Smooth muscle cell (in vitro differentiated cells): ENCODE results near the gene MARK2. TPM values are rescaled to one million over a fixed set of nuclear protein-coding genes. Genes with fewer than 3 reads are reported as not detected.

Experiments
- DNase-seq: peaks from one replicate; lab custom pipeline; 2025; ENCODE audit not compliant: unreplicated experiment; lab: John Stamatoyannopoulos, UW
- H2AFZ ChIP-seq: fragments of 200-600 bp; sonication (generic); 2 replicates; pipeline ENCODE4 v1.6.0; 2016; ENCODE audit warnings: antibody characterized with exemption, low read depth, mild to moderate bottlenecking
- H3F3A ChIP-seq: fragments of 200-600 bp; sonication (generic); 2 replicates; pipeline ENCODE4 v1.6.0; 2017; ENCODE audit warnings: antibody characterized with exemption, low read depth
- H3K27ac ChIP-seq: fragments of 200-600 bp; sonication (generic); 2 replicates; pipeline ENCODE4 v1.5.1; 2016; ENCODE audit warnings: low read depth, mild to moderate bottlenecking
- H3K27me3 ChIP-seq: fragments of 200-600 bp; sonication (generic); 2 replicates; pipeline ENCODE4 v1.6.1; 2016; ENCODE audit warnings: low read depth, mild to moderate bottlenecking
- H3K36me3 ChIP-seq: fragments of 200-600 bp; sonication (generic); 2 replicates; pipeline ENCODE4 v1.5.1; 2016; ENCODE audit warnings: low read depth
- H3K4me1 ChIP-seq: fragments of 200-600 bp; sonication (generic); 2 replicates; pipeline ENCODE4 v1.5.1; 2016; ENCODE audit warnings: low read depth
- H3K4me2 ChIP-seq: fragments of 200-600 bp; sonication (generic); 2 replicates; pipeline ENCODE4 v1.6.0; 2016; ENCODE audit warnings: mild to moderate bottlenecking
- H3K4me3 ChIP-seq: fragments of 200-600 bp; sonication (generic); 2 replicates; pipeline ENCODE4 v1.5.1; 2016; ENCODE audit warnings: mild to moderate bottlenecking
- H3K79me2 ChIP-seq: fragments of 200-600 bp; sonication (generic); 2 replicates; pipeline ENCODE4 v1.6.0; 2016; ENCODE audit warnings: low read depth, mild to moderate bottlenecking
- H3K9ac ChIP-seq: fragments of 200-600 bp; sonication (generic); 2 replicates; pipeline ENCODE4 v1.6.0; 2016; ENCODE audit warnings: low read depth
- H3K9me3 ChIP-seq: fragments of 200-600 bp; sonication (generic); replicated peaks from 2 replicates; pipeline ENCODE4 v1.5.1; 2016; ENCODE audit warnings: low read depth
- H4K20me1 ChIP-seq: fragments of 200-600 bp; sonication (generic); 2 replicates; pipeline ENCODE4 v1.6.0; 2016; ENCODE audit warnings: low read depth
- WGBS: methylation state at CpG from one replicate; pipeline ENCODE4 v1.1.7; 2016; ENCODE audit warnings: low lambda C conversion rate; 5-methylcytosine and 5-hydroxymethylcytosine counted together
- polyA plus RNA-seq: library from polyadenylated mRNA; unstranded; fragments of >200 nt; fragmentation: Nextera tagmentation; extraction: Ambion mirVana; gene quantifications from 2 replicates; pipeline ENCODE4 v1.2.1, GENCODE V29; 2016
- total RNA-seq: library from RNA; depleted of rRNA; stranded (reverse); fragments of >200 nt; gene quantifications from 2 replicates; pipeline ENCODE4 v1.2.3, GENCODE V29; 2014
- TF ChIP-seq, protein P1 (sequence below): fragments of 200-600 bp; sonication (generic); IDR thresholded peaks from 2 replicates; pipeline ENCODE4 v1.5.1; 2017; ENCODE audit warnings: borderline replicate concordance, mild to moderate bottlenecking, antibody characterized with exemption; ENCODE audit not compliant: insufficient read depth, poor library complexity, severe bottlenecking

MARK2 gene
- total and polyA plus RNA-seq, 2 experiments from 2014 or later = 14.2 to 23.3 TPM

DNA sequence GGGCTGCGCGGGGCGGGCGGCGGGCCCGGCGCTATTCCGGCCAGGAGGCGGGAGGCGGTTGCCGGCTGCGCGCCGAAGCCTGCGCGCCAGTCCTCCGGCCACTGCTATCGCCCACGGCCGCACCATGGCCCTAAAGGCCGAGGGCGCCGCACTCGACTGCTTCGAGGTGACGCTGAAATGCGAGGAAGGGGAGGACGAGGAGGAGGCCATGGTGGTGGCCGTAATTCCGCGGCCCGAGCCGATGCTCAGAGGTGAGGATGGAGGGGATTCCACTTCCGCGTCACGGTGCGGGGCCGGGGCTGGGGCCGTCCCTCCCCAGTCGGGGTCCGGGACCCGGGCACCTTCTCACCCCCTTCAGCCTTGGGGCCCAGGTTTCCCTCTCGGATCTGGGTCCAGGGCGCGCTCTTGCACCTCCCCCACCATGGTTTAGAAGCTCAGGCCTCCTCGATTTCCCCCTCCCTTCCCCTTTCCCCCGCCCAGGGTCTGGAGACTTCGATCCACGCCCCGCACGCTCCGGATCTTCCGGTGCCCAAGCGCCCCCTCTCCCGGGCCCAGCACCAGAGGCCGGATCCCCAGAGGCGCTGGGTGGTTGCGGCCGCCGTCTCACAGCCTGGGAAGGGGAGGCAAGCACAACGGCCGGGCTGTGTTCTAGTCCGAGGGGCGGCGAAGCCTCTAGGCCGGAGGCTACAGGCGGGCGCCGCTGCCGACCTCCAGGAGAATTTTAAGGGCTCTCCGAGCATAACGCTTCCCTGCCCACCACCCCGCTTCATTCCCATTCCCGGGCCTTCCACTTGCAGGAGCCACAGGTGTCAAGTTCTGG lies 25.1 kb upstream of the MARK2 start:
- peak overlapping the region; percentile 99 for H3K4me2 ChIP-seq
- peak overlapping the region; percentile 66 for H3K4me3 ChIP-seq
- TF ChIP-seq, protein P1, sequence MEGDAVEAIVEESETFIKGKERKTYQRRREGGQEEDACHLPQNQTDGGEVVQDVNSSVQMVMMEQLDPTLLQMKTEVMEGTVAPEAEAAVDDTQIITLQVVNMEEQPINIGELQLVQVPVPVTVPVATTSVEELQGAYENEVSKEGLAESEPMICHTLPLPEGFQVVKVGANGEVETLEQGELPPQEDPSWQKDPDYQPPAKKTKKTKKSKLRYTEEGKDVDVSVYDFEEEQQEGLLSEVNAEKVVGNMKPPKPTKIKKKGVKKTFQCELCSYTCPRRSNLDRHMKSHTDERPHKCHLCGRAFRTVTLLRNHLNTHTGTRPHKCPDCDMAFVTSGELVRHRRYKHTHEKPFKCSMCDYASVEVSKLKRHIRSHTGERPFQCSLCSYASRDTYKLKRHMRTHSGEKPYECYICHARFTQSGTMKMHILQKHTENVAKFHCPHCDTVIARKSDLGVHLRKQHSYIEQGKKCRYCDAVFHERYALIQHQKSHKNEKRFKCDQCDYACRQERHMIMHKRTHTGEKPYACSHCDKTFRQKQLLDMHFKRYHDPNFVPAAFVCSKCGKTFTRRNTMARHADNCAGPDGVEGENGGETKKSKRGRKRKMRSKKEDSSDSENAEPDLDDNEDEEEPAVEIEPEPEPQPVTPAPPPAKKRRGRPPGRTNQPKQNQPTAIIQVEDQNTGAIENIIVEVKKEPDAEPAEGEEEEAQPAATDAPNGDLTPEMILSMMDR = no peak
- H2AFZ ChIP-seq = no peak overlapping the region
- H3K79me2 ChIP-seq = peaks cover 41% of the 10 kb centered on the region
- no peaks in the 10 kb centered on the region for H3K9me3 ChIP-seq
- no peaks in the 10 kb centered on the region for H3K36me3 ChIP-seq
- peaks cover 22% of the 10 kb centered on the region for H3K4me1 ChIP-seq
- H4K20me1 ChIP-seq = peaks cover 48% of the 10 kb centered on the region
- no peaks in the 10 kb centered on the region for H3K27me3 ChIP-seq
- peak overlapping the region; percentile 24 for H3K27ac ChIP-seq
- under 1% methylated on average over 49 of the region's 74 CpGs for WGBS
- peak; percentile 38 for DNase-seq
- H3F3A ChIP-seq = no peaks in the 10 kb centered on the region
- peak overlapping the region; percentile 82 for H3K9ac ChIP-seq

DNA sequence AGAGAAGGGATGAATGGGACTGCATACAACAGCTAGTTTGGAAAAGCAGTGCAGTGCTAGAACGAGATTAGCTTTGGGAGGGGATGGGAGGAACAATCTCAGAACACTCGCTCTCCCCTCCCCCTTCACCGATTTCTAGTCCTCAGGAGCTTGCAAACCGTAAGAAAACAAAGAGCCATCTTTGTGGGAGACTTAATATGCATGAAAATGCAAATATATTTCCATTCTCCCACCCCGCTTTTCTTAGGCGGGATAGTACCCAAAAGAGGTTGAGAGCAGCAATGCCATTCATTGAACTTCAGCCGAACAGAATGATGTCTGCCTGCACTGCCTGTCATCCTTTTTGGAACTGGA lies 24.6 kb upstream of the MARK2 start:
- 4% methylated on average over 7 of the region's 7 CpGs for WGBS
- no peak for DNase-seq
- Histone ChIP-seq H3F3A (no peaks in the 10 kb centered on the region), H3K36me3 (no peaks in the 10 kb centered on the region), H3K4me1 (peaks cover 22% of the 10 kb centered on the region), H3K4me3 (peak overlapping the region; percentile 66), H3K27ac (peak overlapping the region; percentile 24), H4K20me1 (peaks cover 50% of the 10 kb centered on the region), H3K79me2 (peaks cover 41% of the 10 kb centered on the region), H3K9me3 (no peaks in the 10 kb centered on the region), H2AFZ (no peak overlapping the region), H3K9ac (peak overlapping the region; percentile 82), H3K27me3 (no peaks in the 10 kb centered on the region), H3K4me2 (peak overlapping the region; percentile 99)
- TF ChIP-seq, protein P1 = no peak

DNA sequence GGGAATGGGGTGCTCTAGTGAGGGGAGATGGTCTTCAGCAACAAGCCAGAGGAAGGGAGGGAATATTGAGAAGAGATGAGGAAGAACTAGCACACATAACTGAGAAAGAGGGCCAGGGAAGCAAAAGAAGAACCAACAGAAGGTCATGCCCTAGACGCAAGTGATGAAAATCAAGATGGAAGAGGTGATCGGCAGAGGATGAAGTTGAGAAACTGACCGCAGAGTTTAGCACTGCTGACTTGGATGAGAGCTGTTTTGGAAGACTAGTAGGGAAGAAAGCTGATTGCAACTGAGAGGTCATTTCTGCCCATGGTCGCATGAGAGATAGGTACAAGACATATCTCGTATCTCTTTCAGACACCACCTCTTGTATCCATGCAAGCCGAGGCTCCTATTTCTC lies 22.7 kb upstream of the MARK2 start:
- no peak overlapping the region for H3K27ac ChIP-seq
- no peaks in the 10 kb centered on the region for H3K27me3 ChIP-seq
- H3K4me3 ChIP-seq = no peak overlapping the region
- 96% methylated on average over 6 of the region's 6 CpGs for WGBS
- DNase-seq = no peak
- no peaks in the 10 kb centered on the region for H3K9me3 ChIP-seq
- H2AFZ ChIP-seq = no peak overlapping the region
- H4K20me1 ChIP-seq = peaks cover 57% of the 10 kb centered on the region
- no peaks in the 10 kb centered on the region for H3K36me3 ChIP-seq
- TF ChIP-seq, protein P1 = no peak
- no peak overlapping the region for H3K9ac ChIP-seq
- H3F3A ChIP-seq = no peaks in the 10 kb centered on the region
- no peak overlapping the region for H3K4me2 ChIP-seq
- H3K4me1 ChIP-seq = peaks cover 22% of the 10 kb centered on the region
- peaks cover 41% of the 10 kb centered on the region for H3K79me2 ChIP-seq

DNA sequence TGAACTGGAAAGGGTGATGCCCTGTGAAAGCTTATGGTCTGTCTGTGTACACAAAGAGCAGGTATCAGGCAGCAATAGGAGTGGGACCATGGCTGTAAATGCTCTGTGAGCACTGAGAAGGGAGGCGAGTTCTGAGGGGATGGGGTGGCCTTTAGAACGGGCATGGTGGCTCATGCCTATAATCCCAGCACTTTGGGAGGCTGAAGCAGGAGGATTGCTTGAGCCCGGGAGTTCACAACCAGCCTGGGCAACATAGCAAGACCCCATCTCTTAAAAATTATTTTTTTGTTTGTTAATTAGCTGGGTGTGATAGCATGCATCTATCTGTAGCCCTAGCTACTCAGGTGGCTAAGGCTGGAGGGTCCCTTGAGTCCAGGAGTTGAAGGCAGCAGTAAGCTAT lies 22.2 kb upstream of the MARK2 start:
- Histone ChIP-seq H3K36me3 (no peaks in the 10 kb centered on the region), H4K20me1 (peaks cover 62% of the 10 kb centered on the region), H3F3A (no peaks in the 10 kb centered on the region), H2AFZ (no peak overlapping the region), H3K9ac (no peak overlapping the region), H3K27me3 (no peaks in the 10 kb centered on the region), H3K4me1 (peaks cover 20% of the 10 kb centered on the region), H3K4me2 (no peak overlapping the region), H3K4me3 (no peak overlapping the region), H3K79me2 (peaks cover 41% of the 10 kb centered on the region), H3K27ac (no peak overlapping the region), H3K9me3 (no peaks in the 10 kb centered on the region)
- WGBS = 97% methylated on average over 3 of the region's 3 CpGs
- no peak for DNase-seq
- TF ChIP-seq, protein P1 = no peak
